Astrocyte (in vitro differentiated cells and primary cell): ENCODE measurements around the gene DNASE1L2. TPM values are rescaled to one million over a fixed set of nuclear protein-coding genes. Genes with fewer than 3 reads are reported as not detected.

Experiments
- DNase-seq: peaks from one replicate; pipeline ENCODE4 v3.0.0-alpha.2; 2010; ENCODE audit warnings: low read depth
- FAIRE-seq: peaks from 2 replicates; lab custom pipeline; 2011; peaks lifted over from hg19 to GRCh38; lab: Jason Lieb, UNC
- H2AFZ ChIP-seq: 2 replicates; pipeline ENCODE4 v1.6.0; 2012; ENCODE audit warnings: low read depth, low read length, inconsistent platforms
- H3K27ac ChIP-seq: 2 replicates; pipeline ENCODE4 v1.5.1; 2011; ENCODE audit warnings: low read depth, low read length, inconsistent platforms
- H3K27me3 ChIP-seq: 2 replicates; pipeline ENCODE4 v1.6.0; 2011; ENCODE audit warnings: low read length, inconsistent platforms; ENCODE audit not compliant: insufficient read depth
- H3K36me3 ChIP-seq: 2 replicates; pipeline ENCODE4 v1.5.1; 2011; ENCODE audit warnings: low read length, inconsistent platforms; ENCODE audit not compliant: insufficient read depth
- H3K4me1 ChIP-seq: 2 replicates; pipeline ENCODE4 v1.5.1; 2011; ENCODE audit warnings: low read length, inconsistent platforms; ENCODE audit not compliant: insufficient read depth
- H3K4me2 ChIP-seq: 2 replicates; pipeline ENCODE4 v1.6.0; 2012; ENCODE audit warnings: low read length, inconsistent platforms
- H3K4me3 ChIP-seq: 2 replicates; pipeline ENCODE4 v1.5.1; 2011; ENCODE audit warnings: low read depth, mild to moderate bottlenecking, low read length, inconsistent platforms; ENCODE audit not compliant: insufficient read depth
- H3K79me2 ChIP-seq: 2 replicates; pipeline ENCODE4 v1.6.0; 2012; ENCODE audit warnings: mild to moderate bottlenecking, low read length, inconsistent platforms; ENCODE audit not compliant: insufficient read depth
- H3K9ac ChIP-seq: 2 replicates; pipeline ENCODE4 v1.6.0; 2012; ENCODE audit warnings: mild to moderate bottlenecking, low read length, inconsistent platforms
- H3K9me3 ChIP-seq: 2 replicates; pipeline ENCODE4 v1.5.1; 2012; ENCODE audit warnings: low read depth, mild to moderate bottlenecking, low read length, inconsistent platforms; ENCODE audit not compliant: insufficient read depth
- H4K20me1 ChIP-seq: 2 replicates; pipeline ENCODE4 v1.6.0; 2012; ENCODE audit warnings: low read length, inconsistent platforms; ENCODE audit not compliant: insufficient read depth
- H3K27ac Mint-ChIP-seq: one replicate; pipeline ENCODE4 v1.8.0; 2021; ENCODE audit warnings: mild to moderate bottlenecking, mixed read lengths; ENCODE audit not compliant: unreplicated experiment
- H3K27me3 Mint-ChIP-seq: one replicate; pipeline ENCODE4 v1.8.0; 2021; ENCODE audit warnings: low read depth, mixed read lengths; ENCODE audit not compliant: unreplicated experiment
- H3K36me3 Mint-ChIP-seq: one replicate; pipeline ENCODE4 v1.8.0; 2021; ENCODE audit warnings: low read depth, mixed read lengths; ENCODE audit not compliant: unreplicated experiment
- H3K4me1 Mint-ChIP-seq: one replicate; pipeline ENCODE4 v1.8.0; 2021; ENCODE audit warnings: low read depth, mixed read lengths; ENCODE audit not compliant: unreplicated experiment
- H3K4me3 Mint-ChIP-seq: one replicate; pipeline ENCODE4 v1.8.0; 2021; ENCODE audit warnings: mild to moderate bottlenecking, moderate library complexity, mixed read lengths; ENCODE audit not compliant: unreplicated experiment
- H3K9me3 Mint-ChIP-seq: one replicate; pipeline ENCODE4 v1.8.0; 2021; ENCODE audit warnings: mild to moderate bottlenecking, mixed read lengths; ENCODE audit not compliant: unreplicated experiment
- EZH2 ChIP-seq: IDR thresholded peaks from 2 replicates; pipeline ENCODE4 v1.6.1; 2012; ENCODE audit warnings: mild to moderate bottlenecking, low read length, inconsistent platforms; ENCODE audit not compliant: insufficient read depth
- total RNA-seq: library from RNA; stranded (reverse); gene quantifications from 2 replicates; pipeline ENCODE4 v1.2.1, GENCODE V29; 2021
- TF ChIP-seq, protein P1 (sequence below): IDR thresholded peaks from 2 replicates; pipeline ENCODE4 v1.5.1; 2011; ENCODE audit warnings: low read depth, mild to moderate bottlenecking, inconsistent platforms, low read length, moderate library complexity; ENCODE audit not compliant: insufficient read depth

Gene DNASE1L2
- total RNA-seq, 1 donor from 2014 or later = 1.3 TPM

GRCh38 chr16:2194852-2195321 lies 41.4 kb upstream of the DNASE1L2 start:
- Histone ChIP-seq H3K4me2 (no peak overlapping the region), H2AFZ (no peak overlapping the region), H3K4me3 (no peak overlapping the region), H3K4me1 (no peaks in the 10 kb centered on the region), H3K36me3 (no peaks in the 10 kb centered on the region), H3K9me3 (no peaks in the 10 kb centered on the region), H4K20me1 (peaks cover 11% of the 10 kb centered on the region), H3K79me2 (no peaks in the 10 kb centered on the region), H3K9ac (no peak overlapping the region), H3K27me3 (peaks cover 26% of the 10 kb centered on the region), H3K27ac (no peak overlapping the region)
- H3K9me3 Mint-ChIP-seq = no peaks in the 10 kb centered on the region
- H3K4me3 Mint-ChIP-seq = no peak overlapping the region
- H3K27ac Mint-ChIP-seq = no peak overlapping the region
- FAIRE-seq (no peak), DNase-seq (no peak)
- TF ChIP-seq, protein P1, sequence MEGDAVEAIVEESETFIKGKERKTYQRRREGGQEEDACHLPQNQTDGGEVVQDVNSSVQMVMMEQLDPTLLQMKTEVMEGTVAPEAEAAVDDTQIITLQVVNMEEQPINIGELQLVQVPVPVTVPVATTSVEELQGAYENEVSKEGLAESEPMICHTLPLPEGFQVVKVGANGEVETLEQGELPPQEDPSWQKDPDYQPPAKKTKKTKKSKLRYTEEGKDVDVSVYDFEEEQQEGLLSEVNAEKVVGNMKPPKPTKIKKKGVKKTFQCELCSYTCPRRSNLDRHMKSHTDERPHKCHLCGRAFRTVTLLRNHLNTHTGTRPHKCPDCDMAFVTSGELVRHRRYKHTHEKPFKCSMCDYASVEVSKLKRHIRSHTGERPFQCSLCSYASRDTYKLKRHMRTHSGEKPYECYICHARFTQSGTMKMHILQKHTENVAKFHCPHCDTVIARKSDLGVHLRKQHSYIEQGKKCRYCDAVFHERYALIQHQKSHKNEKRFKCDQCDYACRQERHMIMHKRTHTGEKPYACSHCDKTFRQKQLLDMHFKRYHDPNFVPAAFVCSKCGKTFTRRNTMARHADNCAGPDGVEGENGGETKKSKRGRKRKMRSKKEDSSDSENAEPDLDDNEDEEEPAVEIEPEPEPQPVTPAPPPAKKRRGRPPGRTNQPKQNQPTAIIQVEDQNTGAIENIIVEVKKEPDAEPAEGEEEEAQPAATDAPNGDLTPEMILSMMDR = no peak
- TF ChIP-seq EZH2 = no peak
- H3K4me1 Mint-ChIP-seq = no peaks in the 10 kb centered on the region
- peaks cover 3% of the 10 kb centered on the region for H3K36me3 Mint-ChIP-seq
- H3K27me3 Mint-ChIP-seq = peaks cover 39% of the 10 kb centered on the region

DNA sequence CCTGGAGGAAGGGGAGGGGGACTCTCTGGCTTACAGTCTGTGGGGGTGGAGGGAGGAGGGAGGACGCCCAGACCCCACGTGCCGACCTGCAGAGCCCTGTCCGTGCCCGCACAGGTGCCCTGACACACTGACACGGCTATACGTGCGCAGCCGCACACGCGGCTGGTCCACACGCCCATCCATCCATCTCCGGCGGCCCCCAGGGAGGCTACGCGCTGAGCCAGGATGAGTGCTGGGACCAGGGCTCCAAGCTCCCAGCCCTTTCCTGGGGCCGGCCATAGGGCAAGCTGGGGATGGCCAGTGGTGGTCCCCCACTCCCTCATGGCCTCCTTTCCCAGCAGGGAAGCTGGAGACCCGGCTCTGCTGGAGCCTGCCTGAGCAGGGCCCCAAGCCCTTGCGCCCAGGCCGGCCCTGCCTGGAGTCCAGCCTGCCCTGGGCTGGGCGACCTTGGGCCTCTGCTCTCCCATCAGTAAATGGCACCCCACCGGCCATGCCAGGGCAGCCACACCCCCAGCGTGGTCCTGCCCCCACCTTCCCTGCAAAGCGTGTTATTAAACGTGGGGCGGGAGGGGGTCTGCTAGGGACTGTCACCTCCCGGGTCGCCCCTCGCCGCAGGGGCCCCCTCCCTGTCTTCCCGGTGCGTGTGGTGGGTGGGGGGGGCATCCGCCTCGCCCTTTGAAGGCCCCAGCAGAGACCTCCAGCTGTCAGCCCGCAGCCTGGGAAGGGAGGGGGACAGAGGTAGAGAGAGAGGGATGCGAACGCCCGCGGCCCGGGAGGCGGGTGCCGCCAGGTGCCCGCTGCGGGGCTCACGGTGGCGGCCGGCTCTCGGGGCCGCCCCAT lies 40.7 kb upstream of the DNASE1L2 start:
- Mint-ChIP-seq H3K36me3 (peaks cover 3% of the 10 kb centered on the region), H3K4me1 (no peaks in the 10 kb centered on the region), H3K27me3 (peaks cover 46% of the 10 kb centered on the region), H3K27ac (no peak overlapping the region), H3K4me3 (peak overlapping the region; percentile 40), H3K9me3 (no peaks in the 10 kb centered on the region)
- H3K9me3 ChIP-seq = no peaks in the 10 kb centered on the region
- H3K27ac ChIP-seq = no peak overlapping the region
- H3K79me2 ChIP-seq = no peaks in the 10 kb centered on the region
- DNase-seq (no peak), FAIRE-seq (no peak)
- no peaks in the 10 kb centered on the region for H3K36me3 ChIP-seq
- no peaks in the 10 kb centered on the region for H3K4me1 ChIP-seq
- peaks cover 26% of the 10 kb centered on the region for H3K27me3 ChIP-seq
- H3K4me3 ChIP-seq = no peak overlapping the region
- H3K9ac ChIP-seq = no peak overlapping the region
- TF ChIP-seq EZH2 = peak; percentile 97
- TF ChIP-seq, protein P1 = no peak
- H3K4me2 ChIP-seq = peak overlapping the region; percentile 70
- no peak overlapping the region for H2AFZ ChIP-seq
- H4K20me1 ChIP-seq = peaks cover 11% of the 10 kb centered on the region
